H1 (cell line): ENCODE measurements around the gene UNC119B.

Experiments
- ATF2 ChIP-seq: IDR thresholded peaks from 2 replicates; pipeline ENCODE4 v1.6.1; 2012; ENCODE audit warnings: low read length, inconsistent platforms
- CHD1 ChIP-seq: IDR thresholded peaks from 2 replicates; pipeline ENCODE4 v1.6.1; 2012; ENCODE audit warnings: low read depth, low read length, improper control_type of control experiment
- CTCF ChIP-seq, 3 experiments: IDR thresholded peaks; 1 replicate in 2 of 3; 2 replicates in 1 of 3; pipeline versions ENCODE4 v1.5.1 to v1.6.1; 2011; ENCODE audit warnings: low read length in 3 of 3, mild to moderate bottlenecking in 3 of 3, inconsistent platforms in 2 of 3, low read depth in 1 of 3, moderate library complexity in 1 of 3; ENCODE audit not compliant: insufficient read depth in 1 of 3; ENCODE audit errors: control extremely low read depth in 1 of 3
- EZH2 ChIP-seq: fragments of 200-600 bp; sonication (generic); IDR thresholded peaks from 2 replicates; pipeline ENCODE4 v1.7.1; 2012; ENCODE audit warnings: low read depth, mild to moderate bottlenecking, moderate library complexity, low read length, inconsistent platforms; ENCODE audit not compliant: severe bottlenecking
- FOSL1 ChIP-seq: IDR thresholded peaks from 2 replicates; pipeline ENCODE4 v1.6.1; 2011; ENCODE audit warnings: mild to moderate bottlenecking, low read depth, low read length, moderate library complexity; ENCODE audit not compliant: insufficient read depth
- GABPA ChIP-seq: IDR thresholded peaks from 2 replicates; pipeline ENCODE4 v1.6.1; 2011; ENCODE audit warnings: mild to moderate bottlenecking, low read length, moderate library complexity, borderline replicate concordance; ENCODE audit not compliant: insufficient read depth
- GTF2F1 ChIP-seq: IDR thresholded peaks from 2 replicates; pipeline ENCODE4 v1.6.1; 2012; ENCODE audit warnings: low read depth, low read length, improper control_type of control experiment, borderline replicate concordance
- JUN ChIP-seq: IDR thresholded peaks from 2 replicates; pipeline ENCODE4 v1.6.1; 2011; ENCODE audit warnings: low read depth, mild to moderate bottlenecking, improper control_type of control experiment, low read length
- MAX ChIP-seq: IDR thresholded peaks from 2 replicates; pipeline ENCODE4 v1.6.1; 2012; ENCODE audit warnings: inconsistent platforms
- POLR2A ChIP-seq, 2 experiments: IDR thresholded peaks; 1 replicate in 1 of 2; 2 replicates in 1 of 2; pipeline ENCODE4 v1.6.1; 2011; ENCODE audit warnings: low read depth in 2 of 2, low read length in 2 of 2, mild to moderate bottlenecking in 2 of 2; ENCODE audit errors: control extremely low read depth in 1 of 2
- RAD21 ChIP-seq, 2 experiments: IDR thresholded peaks in 1 of 2; conservative IDR thresholded peaks in 1 of 2; 2 replicates each; pipeline ENCODE4 v1.6.1; 2011; ENCODE audit warnings: low read depth in 2 of 2, low read length in 2 of 2, improper control_type of control experiment in 1 of 2, inconsistent platforms in 1 of 2, mild to moderate bottlenecking in 1 of 2, moderate library complexity in 1 of 2
- TAF7 ChIP-seq: optimal IDR thresholded peaks from 2 replicates; pipeline ENCODE3; 2011; ENCODE audit warnings: low read depth, mild to moderate bottlenecking, inconsistent platforms, low read length, moderate library complexity, borderline replicate concordance
- TCF12 ChIP-seq: IDR thresholded peaks from 2 replicates; pipeline ENCODE4 v1.6.1; 2011; ENCODE audit warnings: low read depth, mild to moderate bottlenecking, low read length
- USF2 ChIP-seq: IDR thresholded peaks from 2 replicates; pipeline ENCODE4 v1.6.1; 2011; ENCODE audit warnings: low read length, improper control_type of control experiment

- TF ChIP-seq USF2 (no peak), CTCF (IDR thresholded peaks at IDR 0.05; ENCODE audit: control extremely low read depth in 1 of 3, insufficient read depth in 1 of 3, low read depth in 1 of 3, low read length in 3 of 3) (no peak), EZH2 (no peak), JUN (no peak), CHD1 (no peak), GTF2F1 (no peak), MAX (no peak), FOSL1 (no peak), TCF12 (no peak), GABPA (no peak), ATF2 (no peak), POLR2A (IDR thresholded peaks at IDR 0.05; ENCODE audit: control extremely low read depth in 1 of 2, low read depth in 2 of 2, low read length in 2 of 2) (no peak), TAF7 (no peak), RAD21 (IDR thresholded peaks at IDR 0.05 in 1 of 2, conservative IDR thresholded peaks at IDR 0.05 in 1 of 2; ENCODE audit: low read depth in 2 of 2, low read length in 2 of 2) (no peak)
Measured at GRCh38 chr12:120699553-120699952, 10.7 kb upstream of the UNC119B start.
